ENCODE results near the gene RPS2. TPM values are rescaled to one million over a fixed set of nuclear protein-coding genes. Genes with fewer than 3 reads are reported as not detected.

Gene RPS2
- total and polyA plus RNA-seq, 2 donors (not counting 1 experiment from before 2014, with no cell fraction given), result 3,261 to 6,138 TPM

GRCh38 chr16:1916640-1916990, 48.0 kb downstream of the RPS2 start:
- Histone ChIP-seq H3K9me3 (ENCODE audit: control extremely low read depth in 1 of 3, control insufficient read depth in 2 of 3, insufficient read depth in 1 of 3, low read length in 2 of 3) (no peaks in the 10 kb centered on the region), H4K20me1 (ENCODE audit: control insufficient read depth, insufficient read depth, low read length, poor library complexity, severe bottlenecking) (no peaks in the 10 kb centered on the region), H3K27me3 (replicated peaks in 1 of 4; ENCODE audit: control extremely low read depth in 1 of 4, control insufficient read depth in 3 of 4, insufficient read depth in 4 of 4, low read length in 3 of 4) (peaks cover 0 to 53% (median 9%) of the 10 kb centered on the region in 4 experiments), H3K4me2 (replicated peaks; ENCODE audit: low read depth, low read length, poor library complexity, severe bottlenecking) (no peak overlapping the region), H3K36me3 (replicated peaks in 1 of 2; ENCODE audit: control extremely low read depth in 1 of 2, control insufficient read depth in 1 of 2, extremely low read depth in 1 of 2, insufficient read depth in 2 of 2, low read length in 1 of 2) (no peaks in the 10 kb centered on the region), H3K9ac (ENCODE audit: low read length) (no peak overlapping the region), H3K4me3 (ENCODE audit: control extremely low read depth in 1 of 5, extremely low read depth in 1 of 5, insufficient read depth in 1 of 5, low read depth in 2 of 5, low read length in 4 of 5) (no peak overlapping the region), H3K79me2 (ENCODE audit: control insufficient read depth, insufficient read depth, low read length) (no peaks in the 10 kb centered on the region), H2AFZ (ENCODE audit: insufficient read depth, low read depth, low read length, poor library complexity, severe bottlenecking) (no peak overlapping the region), H3K4me1 (ENCODE audit: control insufficient read depth in 2 of 2, insufficient read depth in 2 of 2, low read length in 2 of 2) (no peaks in the 10 kb centered on the region), H3K27ac (ENCODE audit: low read length in 2 of 2) (no peak overlapping the region)
- no peak overlapping the region for H3K27ac Mint-ChIP-seq
- ATAC-seq (ENCODE audit: low read depth), result no peak
- peak overlapping the region; percentile 19 for H3K4me3 Mint-ChIP-seq
- intact Hi-C loops (cut with micrococcal nuclease), result no loop called here
- H3K27me3 Mint-ChIP-seq, result peaks cover 31% of the 10 kb centered on the region
- TF ChIP-seq CTCF (IDR thresholded peaks at IDR 0.05), result no peak
- TF ChIP-seq EZH2 (IDR thresholded peaks at IDR 0.05; ENCODE audit: borderline replicate concordance, insufficient read depth, low read depth, low read length, poor library complexity, severe bottlenecking), result no peak
- no peak for DNase-seq
- ChIA-PET POLR2A (interaction anchor here (0.5 kb wide), 1 partner anchor 104 kb away, joined by 10 read pairs; no protein-coding TSS in a partner anchor), CTCF (interaction anchor here (0.6 kb wide), 1 partner anchor 1111 kb away, joined by 3 read pairs; no protein-coding TSS in a partner anchor)
- peaks cover 4% of the 10 kb centered on the region for H3K4me1 Mint-ChIP-seq
- H3K9me3 Mint-ChIP-seq (ENCODE audit: insufficient read depth), result no peaks in the 10 kb centered on the region
- 22% methylated on average over 2 of the region's 5 CpGs for WGBS (ENCODE audit: insufficient coverage)

GRCh38 chr16:1915732-1916639, 48.6 kb downstream of the RPS2 start:
- Histone ChIP-seq H3K27me3 (replicated peaks in 1 of 4; ENCODE audit: control extremely low read depth in 1 of 4, control insufficient read depth in 3 of 4, insufficient read depth in 4 of 4, low read length in 3 of 4) (peaks cover 0 to 47% (median 9%) of the 10 kb centered on the region in 4 experiments), H3K4me1 (ENCODE audit: control insufficient read depth in 2 of 2, insufficient read depth in 2 of 2, low read length in 2 of 2) (no peaks in the 10 kb centered on the region), H3K9me3 (ENCODE audit: control extremely low read depth in 1 of 3, control insufficient read depth in 2 of 3, insufficient read depth in 1 of 3, low read length in 2 of 3) (peaks cover 0 to 3% (median 0%) of the 10 kb centered on the region in 3 donors), H3K27ac (ENCODE audit: low read length in 2 of 2) (no peak overlapping the region), H3K4me3 (ENCODE audit: control extremely low read depth in 1 of 5, extremely low read depth in 1 of 5, insufficient read depth in 1 of 5, low read depth in 2 of 5, low read length in 4 of 5) (no peak overlapping the region), H3K9ac (ENCODE audit: low read length) (no peak overlapping the region), H3K4me2 (replicated peaks; ENCODE audit: low read depth, low read length, poor library complexity, severe bottlenecking) (no peak overlapping the region), H3K36me3 (replicated peaks in 1 of 2; ENCODE audit: control extremely low read depth in 1 of 2, control insufficient read depth in 1 of 2, extremely low read depth in 1 of 2, insufficient read depth in 2 of 2, low read length in 1 of 2) (no peaks in the 10 kb centered on the region), H2AFZ (ENCODE audit: insufficient read depth, low read depth, low read length, poor library complexity, severe bottlenecking) (no peak overlapping the region), H3K79me2 (ENCODE audit: control insufficient read depth, insufficient read depth, low read length) (no peaks in the 10 kb centered on the region), H4K20me1 (ENCODE audit: control insufficient read depth, insufficient read depth, low read length, poor library complexity, severe bottlenecking) (no peaks in the 10 kb centered on the region)
- ChIA-PET CTCF (interaction anchor here (0.6 to 0.8 kb wide), 2 partner anchors 13 to 1111 kb away, joined by 3 read pairs; no protein-coding TSS in a partner anchor), POLR2A (interaction anchor here (0.5 kb wide), 1 partner anchor 105 kb away, joined by 10 read pairs; no protein-coding TSS in a partner anchor)
- WGBS (ENCODE audit: insufficient coverage), result 70% methylated on average over 25 of the region's 25 CpGs
- intact Hi-C loops (cut with micrococcal nuclease), result no loop called here
- TF ChIP-seq CTCF (IDR thresholded peaks at IDR 0.05), result no peak
- TF ChIP-seq EZH2 (IDR thresholded peaks at IDR 0.05; ENCODE audit: borderline replicate concordance, insufficient read depth, low read depth, low read length, poor library complexity, severe bottlenecking), result no peak
- Mint-ChIP-seq H3K27ac (no peak overlapping the region), H3K4me3 (no peak overlapping the region), H3K9me3 (ENCODE audit: insufficient read depth) (no peaks in the 10 kb centered on the region), H3K27me3 (peaks cover 25% of the 10 kb centered on the region), H3K4me1 (peaks cover 1% of the 10 kb centered on the region)
- ATAC-seq (ENCODE audit: low read depth) (no peak), DNase-seq (no peak)
